Right kidney (tissue), 1 donor: Measurements from ENCODE around the gene ZACN.

Experiments used
- DNase-seq: peaks from one replicate; pipeline ENCODE4 v3.0.0-alpha.2; 2016

Gene ZACN

GRCh38 chr17:76081295-76082210, 2.6 kb downstream of the ZACN start:
- no peak for DNase-seq

- no peak for DNase-seq
Measured at GRCh38 chr17:76082326-76083251, 3.6 kb downstream of the ZACN start.

- DNase-seq: no peak
Measured at GRCh38 chr17:76083536-76084182, 4.7 kb downstream of the ZACN start.

GRCh38 chr17:76085066-76085730, 6.2 kb downstream of the ZACN start:
- no peak for DNase-seq

- no peak for DNase-seq
Measured at GRCh38 chr17:76085731-76086366, 6.9 kb downstream of the ZACN start.

GRCh38 chr17:76086384-76086783, 7.4 kb downstream of the ZACN start:
- no peak for DNase-seq

GRCh38 chr17:76087531-76087930, 8.5 kb downstream of the ZACN start:
- DNase-seq: no peak

- no peak for DNase-seq
Measured at GRCh38 chr17:76088041-76088867, 9.3 kb downstream of the ZACN start.

- DNase-seq: no peak
Measured at GRCh38 chr17:76088868-76089576, 10.0 kb downstream of the ZACN start.

GRCh38 chr17:76089680-76090516, 10.9 kb downstream of the ZACN start:
- DNase-seq: no peak

- DNase-seq: no peak
Measured at GRCh38 chr17:76090517-76091129, 11.6 kb downstream of the ZACN start.

- no peak for DNase-seq
Measured at GRCh38 chr17:76091526-76092286, 12.7 kb downstream of the ZACN start.

- DNase-seq: no peak
Measured at GRCh38 chr17:76092526-76093413, 13.8 kb downstream of the ZACN start.

- no peak for DNase-seq
Measured at GRCh38 chr17:76094046-76094445, 15.1 kb downstream of the ZACN start.

- no peak for DNase-seq
Measured at GRCh38 chr17:76095943-76096342, 17.0 kb downstream of the ZACN start.

- DNase-seq: no peak
Measured at GRCh38 chr17:76097716-76098295, 18.8 kb downstream of the ZACN start.
